22Rv1 (cell line): ENCODE results near the gene ARRDC3.

ENCODE experiments used
- ZFX ChIP-seq: fragments of 450-650 bp; IDR thresholded peaks from 2 replicates; pipeline ENCODE4 v1.6.1; 2017; ENCODE audit warnings: antibody characterized with exemption, borderline replicate concordance
- TF ChIP-seq, protein P1 (sequence below): fragments of 450-650 bp; IDR thresholded peaks from 2 replicates; pipeline ENCODE4 v1.5.1; 2017; ENCODE audit warnings: mild to moderate bottlenecking

- TF ChIP-seq, protein P1, sequence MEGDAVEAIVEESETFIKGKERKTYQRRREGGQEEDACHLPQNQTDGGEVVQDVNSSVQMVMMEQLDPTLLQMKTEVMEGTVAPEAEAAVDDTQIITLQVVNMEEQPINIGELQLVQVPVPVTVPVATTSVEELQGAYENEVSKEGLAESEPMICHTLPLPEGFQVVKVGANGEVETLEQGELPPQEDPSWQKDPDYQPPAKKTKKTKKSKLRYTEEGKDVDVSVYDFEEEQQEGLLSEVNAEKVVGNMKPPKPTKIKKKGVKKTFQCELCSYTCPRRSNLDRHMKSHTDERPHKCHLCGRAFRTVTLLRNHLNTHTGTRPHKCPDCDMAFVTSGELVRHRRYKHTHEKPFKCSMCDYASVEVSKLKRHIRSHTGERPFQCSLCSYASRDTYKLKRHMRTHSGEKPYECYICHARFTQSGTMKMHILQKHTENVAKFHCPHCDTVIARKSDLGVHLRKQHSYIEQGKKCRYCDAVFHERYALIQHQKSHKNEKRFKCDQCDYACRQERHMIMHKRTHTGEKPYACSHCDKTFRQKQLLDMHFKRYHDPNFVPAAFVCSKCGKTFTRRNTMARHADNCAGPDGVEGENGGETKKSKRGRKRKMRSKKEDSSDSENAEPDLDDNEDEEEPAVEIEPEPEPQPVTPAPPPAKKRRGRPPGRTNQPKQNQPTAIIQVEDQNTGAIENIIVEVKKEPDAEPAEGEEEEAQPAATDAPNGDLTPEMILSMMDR = no peak
- TF ChIP-seq ZFX = no peak
These were observed 35.0 kb upstream of the ARRDC3 start for GRCh38 chr5:91418158-91418557.
